ENCODE measurements around the gene THSD4. TPM values are rescaled to one million over a fixed set of nuclear protein-coding genes. Genes with fewer than 3 reads are reported as not detected.
A peak's percentile ranks its signal among the peaks of the same experiment; 100 is the strongest.

Gene THSD4
- total and polyA plus RNA-seq, 2 of the 4 experiments (the other 2 are of a cell fraction) = 25.5 to 31.1 TPM

- H4K5ac ChIP-seq (ENCODE audit: low read depth, low read length) = no peak overlapping the region
- H3K79me1 ChIP-seq (ENCODE audit: low read depth in 1 of 2, low read length in 2 of 2) = peaks cover 0 to 13% of the 10 kb centered on the region in 2 experiments; a peak in 1 of 4 replicates
- H3K23ac ChIP-seq (ENCODE audit: low read depth, low read length) = no peak overlapping the region
- H3K9me1 ChIP-seq (ENCODE audit: insufficient read depth, low read length) = peaks cover 11% of the 10 kb centered on the region
- no peak overlapping the region for H2BK20ac ChIP-seq (ENCODE audit: low read depth, low read length)
- H3K4me1 ChIP-seq (ENCODE audit: control insufficient read depth, insufficient read depth, low read length) = peaks cover 10% of the 10 kb centered on the region
- H3K4me2 ChIP-seq (ENCODE audit: low read depth, low read length) = no peak overlapping the region
- peaks cover 3% of the 10 kb centered on the region; the same call in 1 of the 2 replicates for H4K20me1 ChIP-seq (ENCODE audit: insufficient read depth, low read length)
- no TSS peak for BruUV-seq (replicated peaks)
- DNase-seq (no peak), ATAC-seq (ENCODE audit: low read depth) (no peak)
- no peak overlapping the region for H2AFZ ChIP-seq (replicated peaks; ENCODE audit: low read length, poor library complexity)
- ChIA-PET POLR2A (ENCODE audit: unreplicated experiment) (no interaction called here), CTCF (no interaction called here)
- no peak overlapping the region for H3K18ac ChIP-seq (ENCODE audit: low read depth, low read length)
- no peak overlapping the region for H2AK9ac ChIP-seq (replicated peaks; ENCODE audit: low read depth, low read length, poor library complexity)
- H3K36me3 ChIP-seq (ENCODE audit: control insufficient read depth, insufficient read depth, low read length) = no peaks in the 10 kb centered on the region; the same call in 1 of the 2 replicates
- no peak overlapping the region for H2BK15ac ChIP-seq (ENCODE audit: low read depth, low read length)
- H3K4ac ChIP-seq (ENCODE audit: low read depth, low read length) = 0 out of 2 replicates have a peak overlapping the region, but pooled peaks have one; percentile 12
- no peaks in the 10 kb centered on the region for H3K27me3 ChIP-seq (ENCODE audit: control insufficient read depth, insufficient read depth, low read length)
- no peak overlapping the region for H4K8ac ChIP-seq (ENCODE audit: low read depth in 2 of 2, low read length in 2 of 2)
- no peak overlapping the region for H3K27ac ChIP-seq (ENCODE audit: insufficient read depth, low read length)
- no peak overlapping the region for H3K9ac ChIP-seq (ENCODE audit: low read depth, low read length)
- intact Hi-C loops (cut with micrococcal nuclease) = no loop called here
- TF ChIP-seq FOS (IDR thresholded peaks at IDR 0.05; ENCODE audit: low read depth, low read length) (no peak), SMC3 (IDR thresholded peaks at IDR 0.05; ENCODE audit: low read depth, low read length) (no peak), ELK1 (IDR thresholded peaks at IDR 0.05; ENCODE audit: borderline replicate concordance, low read depth, low read length) (no peak), CHD1 (IDR thresholded peaks at IDR 0.05; ENCODE audit: low read depth, low read length) (no peak), BHLHE40 (IDR thresholded peaks at IDR 0.05; ENCODE audit: low read depth, low read length) (no peak), MAFK (IDR thresholded peaks at IDR 0.05; ENCODE audit: low read depth, low read length) (no peak), POLR2A (IDR thresholded peaks at IDR 0.05; ENCODE audit: low read depth, low read length) (no peak), NFE2L2 (IDR thresholded peaks at IDR 0.05; ENCODE audit: low read depth, low read length) (no peak), MAZ (IDR thresholded peaks at IDR 0.05; ENCODE audit: borderline replicate concordance, low read depth, low read length) (no peak), RCOR1 (IDR thresholded peaks at IDR 0.05; ENCODE audit: insufficient replicate concordance, low read length) (no peak), RFX5 (IDR thresholded peaks at IDR 0.05; ENCODE audit: low read depth, low read length) (no peak), CTCF (conservative IDR thresholded peaks at IDR 0.05; ENCODE audit: low read depth, low read length) (no peak), USF2 (IDR thresholded peaks at IDR 0.05; ENCODE audit: low read depth, low read length) (no peak)
- H2BK120ac ChIP-seq (ENCODE audit: low read depth, low read length) = no peak overlapping the region
- H2BK5ac ChIP-seq (ENCODE audit: low read depth, low read length, poor library complexity, severe bottlenecking) = no peak overlapping the region
- H3K14ac ChIP-seq (replicated peaks; ENCODE audit: low read depth, low read length) = no peak overlapping the region
- 80% methylated on average over 1 of the region's 9 CpGs; no CpG with 5 or more reads in 1 of the 2 experiments for WGBS, 2 experiments (ENCODE audit: extremely low coverage in 2 of 2, insufficient read length in 1 of 2)
- no peak overlapping the region for H3K4me3 ChIP-seq (ENCODE audit: insufficient read depth, low read depth, low read length)
- H2AK5ac ChIP-seq (ENCODE audit: low read depth, low read length) = no peak overlapping the region
- in situ Hi-C loops (cut with MboI; ENCODE audit: low sequenced_read_pairs) = no loop called here
- no peaks in the 10 kb centered on the region for H3K9me3 ChIP-seq (ENCODE audit: control insufficient read depth, insufficient read depth, low read length)
- no peak overlapping the region for H4K91ac ChIP-seq (ENCODE audit: insufficient read depth, low read depth, low read length)
- H3K56ac ChIP-seq (ENCODE audit: extremely low read depth, insufficient read depth, low read length) = no peak overlapping the region
- dilution Hi-C loops (cut with HindIII; ENCODE audit: low sequenced_read_pairs, unreplicated experiment) = no loop called here
Measured at GRCh38 chr15:71494563-71495397, 379.5 kb downstream of the THSD4 start.

All from IMR-90 (cell line).